ENCODE data around the gene BRINP1.

Gene BRINP1

DNA sequence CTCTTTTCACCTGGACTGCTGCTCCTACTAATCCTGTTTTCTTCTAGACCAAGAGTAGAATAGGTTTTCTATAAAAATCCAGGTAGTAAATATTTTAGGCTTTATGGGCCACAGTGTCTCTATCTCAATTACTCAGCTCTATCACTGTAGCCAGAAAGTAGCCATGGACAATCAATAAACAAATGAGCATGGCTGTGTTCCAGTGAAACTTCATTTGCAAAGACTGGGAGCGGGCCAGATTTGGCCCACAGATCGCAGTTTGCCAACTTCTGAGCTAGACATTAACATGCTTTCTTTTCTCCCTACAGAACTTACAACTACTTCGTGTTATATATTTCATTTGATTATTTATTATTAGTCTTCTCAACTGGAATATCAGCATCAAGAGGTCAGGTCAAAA lies 30.2 kb downstream of the BRINP1 start:
- no peak for DNase-seq (ENCODE audit: low read depth)

DNA sequence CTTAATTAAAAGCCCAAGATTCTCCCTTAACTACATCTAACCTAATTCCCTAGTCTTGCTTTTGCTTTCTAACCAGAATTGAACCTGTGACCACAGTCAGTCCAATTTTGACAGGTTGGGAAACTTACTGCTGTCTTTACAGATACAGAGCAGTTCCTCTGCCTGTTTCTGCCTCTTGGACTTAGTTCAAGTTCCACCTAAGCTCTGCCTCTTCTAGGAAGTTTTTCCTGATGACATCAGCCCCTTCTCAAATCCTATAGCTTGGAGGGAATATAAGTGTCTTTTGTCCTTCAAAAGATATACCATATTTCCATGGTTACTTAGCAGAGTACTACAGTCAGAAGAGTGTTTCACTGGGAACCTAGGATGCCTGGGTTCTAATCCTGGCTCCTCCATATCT lies 31.7 kb downstream of the BRINP1 start:
- no peak for DNase-seq (ENCODE audit: low read depth)

DNA sequence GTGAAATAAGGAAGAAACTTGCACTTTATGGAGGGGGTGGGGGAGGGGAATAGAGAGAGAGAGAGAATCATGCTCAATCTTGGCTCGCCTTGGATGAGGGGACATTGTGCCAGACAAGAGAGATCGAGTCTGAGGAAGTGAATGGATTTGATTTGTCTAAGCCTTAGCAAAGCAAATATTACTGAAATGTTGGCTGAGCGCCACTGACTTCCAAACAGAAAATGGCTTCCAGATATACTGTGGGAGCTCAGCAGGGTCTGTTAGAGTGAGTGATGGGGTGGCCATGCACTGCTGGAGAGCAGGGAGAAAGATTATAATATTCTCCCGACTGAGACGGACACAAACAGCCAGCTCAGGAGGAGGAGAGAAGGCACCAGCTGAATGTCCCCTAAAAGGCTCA lies 34.5 kb downstream of the BRINP1 start:
- no peak for DNase-seq (ENCODE audit: low read depth)

DNA sequence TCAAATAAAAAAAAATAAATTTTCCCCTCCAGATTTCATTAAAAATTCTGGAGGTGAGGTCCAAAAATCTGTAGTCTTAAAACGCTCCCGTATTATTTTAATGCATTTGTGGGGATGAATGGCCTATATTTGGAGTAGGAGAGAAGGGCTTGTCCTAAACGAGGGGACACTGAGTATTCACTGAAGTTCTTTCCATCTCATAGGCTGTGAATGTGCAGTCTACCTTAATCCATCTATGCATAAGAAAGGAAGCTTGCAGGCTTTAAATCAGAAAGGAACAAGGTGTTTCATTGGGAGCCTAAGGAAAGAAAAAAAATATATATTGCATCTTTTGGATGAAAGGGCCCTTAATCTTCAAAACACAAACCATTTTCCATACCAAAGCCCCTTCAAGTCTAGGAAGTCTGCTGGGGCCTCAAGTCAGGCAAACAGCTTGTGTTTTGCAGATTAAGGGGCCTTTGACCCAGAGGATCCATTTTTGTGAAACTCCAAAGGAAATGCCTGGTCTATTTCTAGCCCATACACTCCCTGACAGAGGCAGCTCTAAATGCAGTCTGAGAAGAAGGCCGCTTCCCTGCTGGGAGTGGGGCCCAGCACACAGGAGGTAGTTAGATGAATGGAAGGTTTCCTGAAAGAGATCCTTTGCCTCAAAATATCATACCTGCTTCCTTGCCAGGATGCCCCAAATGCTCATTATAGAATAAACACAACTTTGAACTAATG lies 35.6 kb downstream of the BRINP1 start:
- no peak for DNase-seq (ENCODE audit: low read depth)

DNA sequence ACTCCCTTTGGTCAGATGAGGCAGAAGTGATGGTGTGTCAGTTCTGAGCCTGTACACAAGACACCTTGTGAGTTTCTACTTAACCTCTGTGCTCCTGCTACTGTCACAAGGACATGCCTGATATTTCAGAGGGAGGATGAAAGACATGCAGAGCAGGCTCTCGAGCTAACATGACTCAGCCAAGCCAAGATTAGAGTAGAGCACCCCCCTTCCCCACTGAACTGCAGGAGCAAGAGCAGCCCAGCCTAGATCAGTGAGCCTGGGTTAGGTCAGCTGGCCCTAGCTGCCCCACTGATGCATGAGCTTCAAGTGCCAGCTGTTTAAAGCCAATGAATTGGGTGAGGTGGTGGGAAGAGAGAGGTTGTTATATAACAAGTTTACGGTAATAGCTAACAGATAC lies 36.7 kb downstream of the BRINP1 start:
- no peak for DNase-seq (ENCODE audit: low read depth)

DNA sequence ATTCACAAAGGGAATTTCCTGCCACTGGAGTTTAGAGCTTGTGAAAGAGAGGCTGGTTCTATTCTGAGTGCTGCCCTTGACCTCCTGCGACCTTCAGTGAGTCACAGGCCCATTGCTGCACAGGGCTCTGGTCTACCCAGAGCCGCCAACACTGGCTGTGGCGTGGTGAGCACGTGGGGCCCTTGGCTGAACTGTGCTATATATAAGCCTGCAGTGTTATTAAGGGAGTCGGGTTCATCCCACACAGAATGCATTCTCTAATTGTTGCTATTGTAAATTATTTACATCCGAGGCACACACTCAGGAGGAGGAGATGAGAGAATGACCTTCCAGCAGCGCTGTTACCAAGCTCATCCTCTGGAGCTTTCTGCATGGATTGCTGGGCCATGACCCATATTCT lies 47.1 kb downstream of the BRINP1 start:
- DNase-seq (ENCODE audit: low read depth): no peak

DNA sequence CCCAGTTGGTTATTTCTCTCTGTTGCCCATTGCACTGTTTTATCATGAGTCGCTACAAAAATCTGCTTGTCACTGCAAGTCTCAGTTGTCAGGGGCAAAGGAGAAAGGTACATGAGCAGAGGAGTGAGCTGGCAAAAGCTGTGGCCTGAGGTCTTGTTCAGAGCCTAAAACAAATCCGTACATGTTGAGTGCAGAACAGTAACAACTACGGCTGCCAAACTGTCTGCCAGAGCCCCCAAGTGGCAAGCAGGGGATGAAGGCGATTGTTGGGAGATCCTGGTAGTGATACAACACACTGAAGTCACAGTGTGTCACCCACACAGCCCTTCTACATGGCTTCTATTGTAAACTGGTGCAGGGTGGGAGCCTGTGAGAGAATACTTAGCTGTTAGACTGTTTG lies 50.9 kb downstream of the BRINP1 start:
- DNase-seq (ENCODE audit: low read depth): no peak

DNA sequence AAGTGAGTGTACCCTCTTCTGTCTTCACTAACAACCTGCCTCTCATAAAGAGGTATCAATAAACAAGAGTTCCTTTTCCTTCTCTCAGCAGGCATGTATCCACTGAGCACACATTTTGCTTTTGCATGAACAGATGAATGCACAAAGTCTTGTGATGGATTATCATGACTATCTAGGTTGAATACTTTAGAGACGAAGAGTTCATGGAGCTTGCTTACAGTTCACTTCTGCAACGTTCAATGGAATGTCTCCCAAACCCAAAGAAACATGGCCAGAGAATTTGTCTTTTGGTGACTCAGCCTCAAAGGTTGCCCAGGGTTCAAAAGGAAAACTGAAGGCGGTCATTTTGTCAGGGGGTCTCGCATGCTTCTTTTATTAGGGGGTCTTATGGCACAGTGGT lies 55.4 kb downstream of the BRINP1 start:
- DNase-seq (ENCODE audit: low read depth): no peak

DNA sequence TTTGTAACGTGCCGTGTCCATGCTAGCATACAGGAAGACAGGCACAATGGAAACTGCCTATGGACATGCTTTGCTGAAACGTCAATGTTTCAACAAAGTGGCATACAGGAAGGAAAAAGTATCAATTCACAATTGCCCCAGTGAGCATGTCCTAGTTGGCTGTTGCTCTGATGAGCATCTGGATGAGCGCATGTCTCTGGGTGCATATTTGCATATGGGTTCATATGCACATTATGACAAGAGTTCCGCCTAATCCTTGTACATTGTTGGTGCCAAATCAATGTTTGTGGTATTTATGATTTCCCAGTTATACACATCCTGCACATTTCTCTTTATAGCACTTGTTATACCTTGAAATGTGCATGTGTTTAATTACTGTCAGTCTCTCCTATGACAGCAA lies 58.5 kb downstream of the BRINP1 start:
- no peak for DNase-seq (ENCODE audit: low read depth)

DNA sequence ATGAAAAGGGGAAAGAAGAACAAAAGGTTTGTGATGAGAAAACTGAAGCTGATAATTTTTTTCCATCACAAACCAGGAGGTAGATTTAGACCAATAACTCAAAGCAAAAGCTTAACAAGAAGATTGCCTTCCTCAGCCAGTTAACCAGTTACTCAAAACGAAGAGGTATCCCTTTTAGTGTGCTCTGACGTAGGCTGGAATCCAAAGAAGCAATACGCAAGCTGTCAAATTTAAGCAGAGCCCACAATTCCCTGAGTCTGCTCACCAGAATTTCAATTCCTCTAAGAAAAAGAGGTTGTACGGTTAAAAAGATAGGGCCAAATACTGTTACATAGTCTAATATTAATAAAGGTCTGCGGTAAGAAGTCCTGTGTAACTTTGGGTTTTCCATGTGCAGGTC lies 61.8 kb downstream of the BRINP1 start:
- DNase-seq (ENCODE audit: low read depth): no peak

DNA sequence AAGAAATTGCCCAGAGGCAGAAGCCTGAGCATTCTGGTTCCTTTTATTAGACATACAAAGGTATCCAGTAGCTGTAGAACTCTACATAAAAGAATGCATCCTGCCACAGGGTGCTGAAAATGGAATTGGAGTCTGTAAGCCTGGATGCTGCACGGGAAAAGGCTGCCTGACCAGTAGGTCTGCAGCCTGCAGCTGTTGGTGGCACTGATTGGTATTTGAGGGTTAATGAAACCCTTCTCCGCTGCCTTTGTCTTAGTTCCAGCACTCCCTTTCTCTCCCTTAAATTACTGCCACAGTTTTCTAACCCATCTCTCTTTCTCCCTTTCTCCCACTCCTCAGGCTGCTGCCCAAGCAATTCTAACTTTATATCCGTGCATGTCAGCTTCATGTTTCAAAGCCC lies 64.7 kb downstream of the BRINP1 start:
- no peak for DNase-seq (ENCODE audit: low read depth)

DNA sequence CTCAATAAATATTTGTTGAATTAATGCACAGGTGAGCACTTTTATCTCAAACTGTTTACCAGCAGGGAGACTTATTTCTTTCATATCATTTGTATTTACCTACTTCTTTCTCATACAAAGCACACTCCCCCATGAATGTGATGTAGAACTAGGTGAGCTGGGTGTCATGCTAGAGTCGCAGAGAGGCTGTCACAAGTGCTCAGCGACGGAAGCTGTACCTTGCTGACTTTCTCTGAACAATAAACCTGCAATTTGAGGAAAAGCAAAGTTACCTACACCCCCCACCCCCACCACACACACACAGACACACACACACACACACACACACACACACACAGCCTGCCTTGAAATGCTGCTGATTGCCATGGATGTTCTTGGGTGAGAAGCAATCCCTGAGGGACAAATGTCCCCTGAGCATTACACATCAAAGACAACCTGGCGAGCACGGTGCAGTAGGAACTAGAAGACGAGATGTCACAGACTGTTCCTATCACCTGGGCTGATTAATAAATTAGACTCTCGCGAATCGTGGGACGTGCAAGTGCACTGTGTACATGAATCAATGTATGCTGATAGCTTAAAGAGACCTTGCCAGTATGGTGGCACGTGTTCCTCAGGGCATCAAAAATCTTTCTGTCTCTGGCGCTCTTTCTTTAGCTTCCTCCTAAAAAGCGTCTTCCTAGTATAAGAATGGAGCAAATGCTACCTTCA lies 66.1 kb downstream of the BRINP1 start:
- DNase-seq (ENCODE audit: low read depth): no peak

DNA sequence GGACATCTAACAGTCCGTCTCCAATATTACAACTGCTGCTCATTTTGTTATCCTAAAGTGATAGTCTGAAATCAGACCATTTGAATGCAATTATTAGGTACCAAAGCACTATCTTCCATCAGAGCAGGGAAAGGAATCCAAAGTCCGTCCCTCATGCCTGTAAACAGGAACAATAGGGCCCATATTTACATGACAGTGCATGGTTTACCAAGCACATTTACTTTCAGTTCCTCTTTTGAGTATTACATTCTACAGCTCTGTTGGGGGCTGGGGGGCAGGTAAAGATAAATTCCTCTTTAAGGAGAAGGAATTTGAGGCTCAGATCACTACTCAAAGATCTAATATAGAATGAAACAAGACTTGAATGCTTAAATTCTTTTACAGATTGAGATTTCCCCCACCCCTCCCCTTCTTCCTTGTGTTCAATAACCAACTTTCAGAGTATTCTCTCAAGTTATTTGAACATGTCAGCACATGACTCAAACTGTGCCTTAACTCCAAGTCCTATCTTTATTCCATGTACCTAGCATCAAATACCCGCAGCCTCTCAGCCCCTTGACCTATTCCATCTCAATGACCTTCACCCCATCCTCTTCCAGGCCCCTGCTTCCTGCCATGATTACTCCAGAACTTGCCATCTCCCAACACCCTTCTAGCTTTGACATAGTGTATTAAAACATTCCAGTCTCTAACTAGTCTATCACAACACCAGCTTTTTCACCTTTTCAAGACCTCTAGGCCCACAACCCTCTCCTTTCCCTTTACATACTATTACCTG lies 71.0 kb downstream of the BRINP1 start:
- DNase-seq (ENCODE audit: low read depth): no peak

DNA sequence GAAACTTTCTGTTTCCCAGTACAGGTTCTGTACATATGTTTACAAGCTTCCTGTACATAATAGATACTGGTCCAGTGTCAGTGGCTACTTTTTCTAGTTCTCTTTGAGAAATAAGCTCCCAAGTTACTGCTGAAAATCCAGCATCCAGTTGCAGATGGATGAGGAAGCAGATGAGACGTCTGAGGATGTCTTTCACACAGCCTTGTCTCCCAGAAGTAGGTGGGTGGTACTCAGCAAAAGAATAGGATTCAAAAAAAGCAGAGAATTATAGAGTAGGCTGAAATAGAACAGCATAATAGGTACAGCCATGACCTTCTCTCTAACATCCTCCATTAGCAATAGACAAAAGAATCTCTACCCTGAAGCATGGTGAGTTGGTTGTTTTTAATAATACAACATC lies 77.7 kb downstream of the BRINP1 start:
- DNase-seq (ENCODE audit: low read depth): no peak

DNA sequence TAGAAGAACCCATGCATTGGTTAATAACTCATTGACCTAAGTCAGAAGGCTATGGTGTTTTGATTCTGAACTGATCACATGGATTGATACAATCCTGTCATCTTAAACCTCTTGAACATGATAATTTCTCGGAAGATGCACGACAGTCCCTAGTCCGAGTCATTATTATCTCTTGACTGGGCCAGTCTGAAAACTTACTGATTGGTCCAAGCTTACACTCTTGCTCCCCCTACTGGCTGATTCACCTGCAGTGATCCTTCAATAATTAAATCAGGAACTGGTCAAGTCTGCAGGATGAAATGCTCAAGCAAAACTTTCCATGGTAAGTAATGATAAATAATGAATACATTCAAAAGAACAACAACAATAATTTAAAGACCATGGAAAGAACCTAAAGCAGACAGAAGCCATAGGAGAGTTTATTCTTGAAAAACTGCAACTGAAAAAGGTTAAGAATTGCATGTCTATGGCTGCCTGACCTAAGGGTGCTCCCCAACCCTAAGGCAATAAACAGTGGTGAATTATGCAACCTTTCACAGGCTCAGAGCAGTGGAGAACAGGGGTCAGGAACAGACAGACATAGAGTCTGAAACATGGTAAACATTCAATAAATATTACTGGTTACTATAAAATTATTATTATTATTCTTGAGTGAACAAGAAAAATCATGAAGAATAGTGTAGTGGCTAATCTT lies 79.3 kb downstream of the BRINP1 start:
- peak; percentile 1 for DNase-seq (ENCODE audit: low read depth)

DNA sequence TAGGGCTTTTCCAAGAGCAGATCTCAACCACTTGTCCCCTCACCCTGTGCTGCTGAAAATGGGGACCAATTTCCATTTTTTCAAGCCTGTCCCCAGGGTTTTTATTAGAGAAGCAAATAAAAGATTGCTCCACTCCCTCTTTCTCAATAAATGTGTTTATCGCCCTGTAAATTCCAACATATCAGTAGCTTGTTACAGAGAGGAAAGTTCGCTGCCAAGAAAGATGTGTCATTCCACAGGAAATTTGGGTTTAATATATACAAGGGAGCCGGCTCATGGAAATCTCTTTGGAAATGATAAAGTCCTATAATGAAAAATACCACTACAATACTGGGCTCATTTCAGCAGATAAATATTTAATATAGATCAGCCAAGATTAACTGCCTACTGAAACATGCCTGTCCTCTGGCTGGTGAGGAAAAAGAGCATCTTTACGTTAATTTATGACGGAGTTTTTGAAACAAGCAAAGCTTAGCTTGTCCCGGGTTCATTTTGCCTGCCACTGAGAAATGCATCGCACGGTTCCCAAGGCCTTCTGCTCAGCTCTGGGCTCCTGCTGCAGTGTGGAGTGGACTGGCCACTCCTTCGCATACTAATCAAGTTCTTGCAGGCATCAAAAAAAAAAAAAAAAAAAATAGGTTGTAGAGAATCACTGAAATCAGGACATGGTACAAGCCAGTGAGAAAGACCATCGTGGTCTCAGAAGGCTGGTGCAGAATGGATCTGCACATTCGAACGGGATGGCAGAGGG lies 84.5 kb downstream of the BRINP1 start:
- no peak for DNase-seq (ENCODE audit: low read depth)

DNA sequence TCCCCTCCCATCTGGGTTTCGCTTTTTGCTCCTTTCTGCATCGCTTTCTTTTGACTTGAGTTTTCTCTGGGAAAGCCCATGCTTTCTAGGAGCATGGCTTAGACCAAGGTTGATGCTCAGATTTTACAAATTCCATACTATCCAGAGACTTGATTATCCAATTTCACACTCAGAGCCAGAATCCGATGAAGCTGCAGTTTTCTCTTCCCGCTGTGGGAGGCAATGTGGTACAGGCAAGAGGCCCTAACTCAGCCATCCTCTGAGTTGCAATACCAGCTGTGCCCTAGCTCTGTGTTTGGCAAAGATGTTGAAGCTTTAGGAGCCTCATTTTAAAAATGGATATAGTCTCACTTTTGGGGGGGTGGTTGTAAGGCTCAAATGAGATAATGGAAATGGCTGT lies 85.1 kb downstream of the BRINP1 start:
- DNase-seq (ENCODE audit: low read depth): no peak

DNA sequence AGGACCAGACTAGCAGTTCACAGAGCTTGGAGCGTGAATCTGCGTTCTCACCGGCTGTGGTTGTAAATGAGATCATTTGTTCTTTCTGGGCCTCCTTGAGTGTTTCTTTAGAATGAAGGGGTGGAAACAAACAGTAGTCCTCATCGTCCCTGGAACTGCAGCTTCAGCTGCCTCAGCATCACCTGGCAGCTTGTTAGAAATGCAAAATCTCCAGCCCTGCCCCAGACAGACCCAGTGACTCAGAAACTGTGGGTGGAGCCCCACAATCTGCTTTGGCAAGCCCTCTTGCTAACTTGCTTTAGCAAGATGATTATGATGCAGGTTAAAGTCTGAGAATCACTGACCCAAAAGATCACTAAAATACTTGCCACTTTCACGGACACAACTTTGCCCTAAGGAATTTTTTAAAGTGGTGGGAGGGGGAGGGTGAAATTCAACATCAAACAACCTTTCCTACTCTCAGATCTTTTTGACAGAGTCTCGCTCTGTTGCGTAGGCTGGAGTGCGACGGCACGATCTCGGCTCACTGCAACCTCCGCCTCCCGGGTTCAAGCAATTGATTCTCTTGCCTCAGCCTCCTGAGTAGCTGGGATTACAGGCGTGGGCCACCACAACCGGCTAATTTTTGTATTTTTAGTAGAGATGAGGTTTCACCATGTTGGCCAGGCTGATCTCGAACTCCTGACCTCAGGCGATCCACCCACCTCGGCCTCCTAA lies 86.0 kb downstream of the BRINP1 start:
- DNase-seq (ENCODE audit: low read depth): no peak

DNA sequence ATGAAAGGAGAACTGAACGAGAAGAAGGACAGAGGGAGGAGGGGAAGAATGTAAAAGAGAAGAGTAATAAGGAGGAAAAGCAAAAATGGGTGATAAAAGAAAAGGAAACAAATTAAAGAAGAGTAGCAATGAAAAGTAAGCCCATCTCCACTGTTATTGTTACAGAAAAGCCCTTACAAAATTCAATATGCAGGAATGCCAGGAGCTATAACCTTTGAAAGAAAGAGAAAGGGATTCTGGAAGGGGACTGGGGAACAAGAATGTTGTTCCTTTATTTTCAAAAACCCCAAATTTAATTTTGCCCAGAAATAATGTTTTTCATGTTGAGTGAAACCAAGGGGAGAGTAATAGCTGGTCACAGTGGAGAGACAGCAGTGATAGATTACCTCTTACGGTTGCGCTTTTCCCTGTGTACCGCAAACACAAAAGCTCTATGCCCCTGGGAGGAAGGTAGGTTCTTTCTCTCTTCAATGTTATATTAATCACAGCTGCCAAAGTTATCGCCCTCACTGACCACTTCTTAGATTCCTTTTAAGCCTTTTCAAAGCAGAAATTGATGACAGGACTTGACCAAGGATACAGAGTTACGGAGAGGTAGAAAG lies 86.7 kb downstream of the BRINP1 start:
- DNase-seq (ENCODE audit: low read depth): no peak

DNA sequence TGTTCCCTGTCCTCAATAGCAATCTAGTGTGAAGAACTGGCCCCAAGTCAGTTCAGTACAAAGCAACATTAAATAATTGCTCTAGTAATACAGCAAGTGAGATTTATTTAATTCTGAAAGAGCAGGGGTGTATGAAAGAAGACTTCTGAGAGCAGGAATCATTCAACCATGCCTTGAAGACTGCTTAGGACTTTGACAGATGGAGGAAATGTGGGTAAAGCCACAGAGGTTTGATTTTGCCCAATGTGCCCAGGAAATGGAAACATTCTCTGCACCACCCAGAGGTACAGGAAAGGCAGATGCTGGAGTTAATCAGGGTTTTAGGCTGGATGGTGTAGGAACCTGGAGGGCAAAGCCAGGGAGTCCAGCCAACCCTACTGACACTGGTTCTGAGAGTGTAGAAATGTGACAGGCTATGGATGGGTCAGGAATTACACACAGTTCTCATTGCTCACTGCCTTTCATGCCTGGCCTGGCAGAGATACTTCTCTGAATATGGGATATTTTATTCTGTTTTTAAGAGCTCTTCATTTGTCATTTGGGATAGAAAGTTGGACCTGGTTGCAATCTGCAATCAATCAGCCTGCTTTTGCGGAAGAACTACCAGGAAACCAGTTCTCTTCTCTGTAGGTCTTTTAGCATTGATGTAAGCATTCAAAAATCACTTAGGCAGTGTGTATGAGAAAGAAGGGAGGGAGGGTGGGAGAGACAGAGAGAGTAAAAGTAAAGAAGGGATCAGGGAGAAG lies 88.3 kb downstream of the BRINP1 start:
- DNase-seq (ENCODE audit: low read depth): no peak

Measured in fibroblast of the conjunctiva (primary cell).